H1 (cell line): ENCODE results near the gene DUSP23. TPM values are rescaled to one million over a fixed set of nuclear protein-coding genes. Genes with fewer than 3 reads are reported as not detected.

Source experiments
- CBX5 ChIP-seq: fragments of 300-800, 300-1000 bp; sonication (generic); IDR thresholded peaks from 2 replicates; pipeline ENCODE4 v1.7.1; 2016; ENCODE audit warnings: antibody characterized with exemption, low read length, low read depth
- CBX8 ChIP-seq: fragments of 300-800, 300-1000 bp; sonication (generic); IDR thresholded peaks from 2 replicates; pipeline ENCODE4 v1.7.1; 2016; ENCODE audit warnings: low read depth, low read length, borderline replicate concordance
- CHD7 ChIP-seq: fragments of 300-600 bp; sonication (generic); IDR thresholded peaks from 2 replicates; pipeline ENCODE4 v1.7.1; 2012; ENCODE audit warnings: low read length, moderate library complexity, mild to moderate bottlenecking, inconsistent platforms; ENCODE audit not compliant: insufficient replicate concordance
- CREB1 ChIP-seq: IDR thresholded peaks from 2 replicates; pipeline ENCODE4 v1.6.1; 2012; ENCODE audit warnings: inconsistent platforms
- EP300 ChIP-seq, 2 experiments: IDR thresholded peaks; 1 replicate in 1 of 2; 2 replicates in 1 of 2; pipeline ENCODE4 v1.6.1; 2011 to 2012; ENCODE audit warnings: low read depth in 2 of 2, low read length in 2 of 2, mild to moderate bottlenecking in 2 of 2, borderline replicate concordance in 1 of 2, inconsistent platforms in 1 of 2, moderate library complexity in 1 of 2
- KDM5A ChIP-seq: fragments of 200-600 bp; IDR thresholded peaks from 2 replicates; pipeline ENCODE4 v1.7.1; 2012; ENCODE audit warnings: mild to moderate bottlenecking, low read length, inconsistent platforms, mixed read lengths
- SP1 ChIP-seq: IDR thresholded peaks from 2 replicates; pipeline ENCODE4 v1.6.1; 2011; ENCODE audit warnings: low read depth, low read length
- polyA plus RNA-seq, 7 experiments: library from polyadenylated mRNA; depleted of rRNA in 3 of 7; stranded (reverse) in 5 of 7; unstranded in 2 of 7; fragments of >200 nt in 5 of 7; fragments of 200-250 nt in 2 of 7; gene quantifications; 1 replicate in 5 of 7; 2 replicates in 1 of 7; 4 replicates in 1 of 7; pipeline versions ENCODE4 v1.2.1 to v1.2.3, GENCODE V29; 2011 to 2013; ENCODE audit warnings: missing spikeins in 2 of 7, mixed read lengths in 2 of 7
- total RNA-seq: library from RNA; stranded (reverse); fragmentation: NEBNext Ultra II Directional; extraction: Animal tissue kit (Norgen Biotek cat#: 25700); gene quantifications from 2 replicates; pipeline ENCODE4 v1.2.1, GENCODE V29; 2021

DUSP23 gene
- total and polyA plus RNA-seq, 2 of the 8 experiments (the other 6 are each of a cell fraction or from before 2014, with no cell fraction given) = 45.8 to 80.1 TPM

- TF ChIP-seq CHD7 (no peak), EP300 (IDR thresholded peaks at IDR 0.05; ENCODE audit: borderline replicate concordance in 1 of 2, low read depth in 2 of 2, low read length in 2 of 2) (no peak), CBX5 (no peak), CREB1 (no peak), KDM5A (no peak), SP1 (no peak), CBX8 (no peak)
Observed at GRCh38 chr1:159828581-159829272, 48.0 kb downstream of the DUSP23 start (continued).
